Naive thymus-derived CD4-positive, alpha-beta T cell (primary cell): Measurements from ENCODE around the gene AJM1. TPM values are rescaled to one million over a fixed set of nuclear protein-coding genes. Genes with fewer than 3 reads are reported as not detected.

ENCODE experiments used
- ATAC-seq: fragments of 150-1000 bp; cut with Tn5 transposase; 2 replicates; pipeline ENCODE4 v1.10.0; 2021; ENCODE audit warnings: mild to moderate bottlenecking, moderate library complexity
- CTCF ChIA-PET: fragments of 350-600 bp; sonication (Branson Sonifier 250); formaldehyde crosslinking; loops from one replicate; lab custom pipeline; 2021; ENCODE audit warnings: antibody characterized with exemption; lab: Charles Lee
- POLR2A ChIA-PET: fragments of 350-600 bp; sonication (Branson Sonifier 250); formaldehyde crosslinking; loops from one replicate; lab custom pipeline; 2021; ENCODE audit warnings: antibody characterized with exemption, inconsistent platforms; lab: Charles Lee
- DNase-seq, 9 donors: peaks; one replicate each; pipeline versions ENCODE4 v3.0.0 to v3.0.0-alpha.2; 2020 to 2022; ENCODE audit warnings: mixed read lengths in 1 of 9
- H3K27ac ChIP-seq: one replicate; pipeline ENCODE4 v1.7.0; 2013; ENCODE audit warnings: mild to moderate bottlenecking, low read depth, low read length, moderate library complexity
- H3K27me3 ChIP-seq, 2 donors: one replicate each; pipeline ENCODE4 v1.7.0; 2013; ENCODE audit warnings: low read length in 2 of 2, mild to moderate bottlenecking in 2 of 2, moderate library complexity in 2 of 2; ENCODE audit not compliant: control insufficient read depth in 2 of 2, insufficient read depth in 2 of 2
- H3K36me3 ChIP-seq, 3 experiments: 1 replicate in 2 of 3; 2 replicates in 1 of 3; pipeline ENCODE4 v1.7.0; 2013; ENCODE audit warnings: low read length in 3 of 3, mild to moderate bottlenecking in 3 of 3, moderate library complexity in 1 of 3; ENCODE audit not compliant: insufficient read depth in 3 of 3, control insufficient read depth in 2 of 3
- H3K4me1 ChIP-seq, 2 donors: one replicate each; pipeline ENCODE4 v1.7.0; 2013; ENCODE audit warnings: low read length in 2 of 2, mild to moderate bottlenecking in 2 of 2, moderate library complexity in 1 of 2; ENCODE audit not compliant: control insufficient read depth in 2 of 2, insufficient read depth in 2 of 2
- H3K4me3 ChIP-seq: 2 replicates; pipeline ENCODE4 v1.7.0; 2013; ENCODE audit warnings: mild to moderate bottlenecking, low read length
- H3K9me3 ChIP-seq, 3 experiments: 1 replicate in 2 of 3; 2 replicates in 1 of 3; pipeline ENCODE4 v1.7.0; 2013; ENCODE audit warnings: low read length in 3 of 3; ENCODE audit not compliant: control insufficient read depth in 2 of 3
- H3K27ac Mint-ChIP-seq, 9 donors: one replicate each; pipeline ENCODE4 v1.8.0; 2020 to 2022; ENCODE audit warnings: mixed read lengths in 9 of 9, mild to moderate bottlenecking in 8 of 9, moderate library complexity in 5 of 9, inconsistent platforms in 2 of 9
- H3K27me3 Mint-ChIP-seq, 5 donors: one replicate each; pipeline ENCODE4 v1.8.0; 2021 to 2022; ENCODE audit warnings: mixed read lengths in 5 of 5, mild to moderate bottlenecking in 1 of 5
- H3K36me3 Mint-ChIP-seq, 5 donors: one replicate each; pipeline ENCODE4 v1.8.0; 2020 to 2022; ENCODE audit warnings: mixed read lengths in 5 of 5, mild to moderate bottlenecking in 3 of 5, inconsistent platforms in 1 of 5
- H3K4me1 Mint-ChIP-seq, 7 donors: one replicate each; pipeline ENCODE4 v1.8.0; 2020 to 2022; ENCODE audit warnings: mixed read lengths in 7 of 7, mild to moderate bottlenecking in 3 of 7, inconsistent platforms in 1 of 7
- H3K4me3 Mint-ChIP-seq, 10 donors: one replicate each; pipeline ENCODE4 v1.8.0; 2020 to 2022; ENCODE audit warnings: mild to moderate bottlenecking in 10 of 10, mixed read lengths in 10 of 10, moderate library complexity in 6 of 10, inconsistent platforms in 2 of 10
- H3K9me3 Mint-ChIP-seq, 11 donors: one replicate each; pipeline ENCODE4 v1.8.0; 2020 to 2022; ENCODE audit warnings: mixed read lengths in 11 of 11, mild to moderate bottlenecking in 4 of 11, inconsistent platforms in 1 of 11, moderate library complexity in 1 of 11
- intact Hi-C, 2 donors: fragments of 100-400 bp; cut with micrococcal nuclease; formaldehyde crosslinking; loops; one replicate each; pipeline ENCODE4 v1.15.1; 2023
- polyA plus RNA-seq, 2 donors: library from polyadenylated mRNA; unstranded; fragments of 300-500 nt; fragmentation: Illumina TruSeq; gene quantifications; one replicate each; pipeline ENCODE4 v1.2.3, GENCODE V29; 2021
- total RNA-seq, 6 experiments: library from RNA in 5 of 6; stranded (reverse) in 5 of 6; gene quantifications; 1 replicate in 5 of 6; 2 replicates in 1 of 6; pipeline ENCODE4 v1.2.3 and lab custom pipeline; 2021 to 2026

The AJM1 gene
- total and polyA plus RNA-seq, 7 experiments from 2014 or later: 0.04 to 7.5 (median 1.3) TPM; not detected in 1

DNA sequence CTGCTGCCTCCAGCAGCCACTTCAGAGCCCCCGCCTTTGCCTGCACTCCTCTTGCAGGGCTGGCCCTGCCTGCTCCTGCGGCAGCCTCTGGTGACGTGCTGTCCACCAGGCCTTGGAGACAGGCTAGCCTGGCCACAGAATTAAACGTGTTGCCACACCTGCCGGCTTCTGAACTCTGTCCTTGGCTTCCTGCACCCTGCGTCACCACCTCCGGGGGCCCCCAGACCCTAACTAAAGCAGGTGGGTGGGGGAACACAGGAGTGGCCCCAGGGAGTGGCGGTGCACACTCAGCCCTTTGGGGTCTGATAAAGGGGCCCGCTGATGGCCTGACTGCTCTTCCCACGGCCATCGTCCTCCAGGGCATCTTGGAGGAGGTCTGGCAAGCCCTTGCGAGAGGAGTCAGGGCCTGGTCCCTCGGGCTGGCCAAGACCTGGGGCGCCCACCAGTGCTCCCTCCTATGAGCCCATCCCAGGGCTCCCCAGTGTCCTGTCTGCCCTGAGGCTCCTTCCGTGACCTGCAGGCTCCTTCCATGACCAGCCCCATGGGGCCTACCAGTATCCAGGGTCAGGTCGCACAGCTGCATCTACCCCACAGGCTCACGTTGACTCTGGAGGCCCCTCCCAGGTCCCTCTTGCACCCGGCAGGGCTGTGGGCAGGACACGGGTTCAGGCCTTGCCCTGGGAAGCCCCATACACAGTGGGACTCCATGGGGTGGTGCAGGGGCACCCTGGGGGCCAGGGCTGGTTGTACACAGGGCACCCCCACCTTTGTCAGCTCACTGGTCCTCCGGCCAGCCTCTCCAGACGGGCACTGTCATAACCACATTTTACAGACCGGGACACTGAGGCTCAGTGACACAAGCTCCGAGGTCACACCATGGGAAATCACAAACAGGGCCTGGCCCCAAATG lies 8.8 kb downstream of the AJM1 start:
- POLR2A ChIA-PET: interaction anchor here (0.6 kb wide), 1 partner anchor 27 kb away, joined by 9 read pairs; no protein-coding TSS in a partner anchor
- DNase-seq: no peak
- no peaks in the 10 kb centered on the region for H3K27me3 ChIP-seq
- peaks cover 15 to 17% of the 10 kb centered on the region in 2 donors for H3K4me1 ChIP-seq
- H3K36me3 Mint-ChIP-seq: peaks cover 0 to 10% (median 0%) of the 10 kb centered on the region in 5 donors
- H3K4me3 ChIP-seq: no peak overlapping the region
- no peaks in the 10 kb centered on the region for H3K9me3 ChIP-seq
- intact Hi-C loops: no loop called here
- no peak overlapping the region for H3K27ac ChIP-seq
- ATAC-seq: no peak
- H3K4me1 Mint-ChIP-seq: peaks cover 0 to 16% (median 10%) of the 10 kb centered on the region in 7 donors
- peak overlapping the region in 1 of 9 donors; percentile 5 for H3K27ac Mint-ChIP-seq
- H3K9me3 Mint-ChIP-seq: no peaks in the 10 kb centered on the region
- CTCF ChIA-PET: no interaction called here
- peak overlapping the region in 6 of 10 donors; percentile 3 to 63 (median 41) for H3K4me3 Mint-ChIP-seq
- H3K27me3 Mint-ChIP-seq: peaks cover 0 to 16% (median 0%) of the 10 kb centered on the region in 5 donors
- peaks cover 0 to 12% (median 0%) of the 10 kb centered on the region in 3 experiments for H3K36me3 ChIP-seq

DNA sequence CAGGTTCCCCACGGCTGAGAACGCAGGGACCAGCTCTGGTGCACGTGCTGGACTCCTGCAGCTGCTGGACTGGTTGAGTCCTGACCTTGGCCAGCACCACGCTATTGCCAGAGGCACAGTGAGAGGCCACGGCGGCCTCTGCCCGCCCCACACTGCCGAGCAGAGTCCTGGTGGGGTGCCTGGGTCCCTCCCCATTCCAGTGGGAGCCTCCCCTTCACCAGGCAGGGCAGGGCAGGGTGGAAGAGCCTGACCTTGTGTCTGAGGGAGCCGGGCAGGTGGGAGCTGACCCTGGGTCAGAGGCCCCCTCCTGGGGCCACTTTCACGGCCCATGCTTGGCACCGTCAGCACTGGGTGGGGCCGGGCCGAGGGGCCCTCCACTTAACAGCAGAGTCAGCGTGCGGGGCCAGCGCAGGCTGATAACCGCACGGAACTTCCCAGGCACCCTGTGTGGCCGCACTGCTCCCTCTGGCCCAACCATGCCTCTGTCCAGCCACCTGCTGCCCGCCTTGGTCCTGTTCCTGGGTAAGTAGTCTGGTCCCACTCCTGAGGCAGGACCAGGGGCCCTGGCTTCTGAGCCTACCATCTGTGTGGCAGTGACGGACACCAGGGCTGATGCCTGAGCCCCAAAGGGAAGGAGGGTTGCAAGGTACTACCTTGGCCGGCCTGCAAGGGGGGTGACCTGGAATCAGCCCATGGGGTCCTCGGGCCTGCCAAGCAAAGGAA lies 9.8 kb downstream of the AJM1 start, which contains the start of gene MAMDC4:
MAMDC4 (plus strand) TSS at position 406 of the 723 bp plus-strand sequence; CDS start at position 477, 71 bp downstream.
- Mint-ChIP-seq H3K4me1 (peaks cover 0 to 12% (median 10%) of the 10 kb centered on the region in 7 donors), H3K9me3 (no peaks in the 10 kb centered on the region), H3K27me3 (peaks cover 0 to 9% (median 0%) of the 10 kb centered on the region in 5 donors), H3K4me3 (peak within 1 kb of the TSS in 2 of 10 donors; percentile 3 to 48), H3K36me3 (peaks cover 0 to 5% (median 0%) of the 10 kb centered on the region in 5 donors), H3K27ac (no peak within 1 kb of the TSS)
- ChIA-PET POLR2A (no interaction called here), CTCF (no interaction called here)
- DNase-seq (no peak), ATAC-seq (no peak)
- Histone ChIP-seq H3K27ac (no peak within 1 kb of the TSS), H3K4me3 (no peak within 1 kb of the TSS), H3K27me3 (no peaks in the 10 kb centered on the region), H3K9me3 (no peaks in the 10 kb centered on the region), H3K4me1 (peaks cover 15 to 17% of the 10 kb centered on the region in 2 donors), H3K36me3 (peaks cover 0 to 12% (median 0%) of the 10 kb centered on the region in 3 experiments)
- intact Hi-C loops: no loop called here

- H3K9me3 Mint-ChIP-seq: no peaks in the 10 kb centered on the region
- DNase-seq: no peak
- no peak overlapping the region for H3K4me3 Mint-ChIP-seq
- no peaks in the 10 kb centered on the region for H3K27me3 ChIP-seq
- no peak overlapping the region for H3K27ac ChIP-seq
- peaks cover 0 to 6% (median 6%) of the 10 kb centered on the region in 7 donors for H3K4me1 Mint-ChIP-seq
- no peak overlapping the region for H3K27ac Mint-ChIP-seq
- peaks cover 9 to 11% of the 10 kb centered on the region in 2 donors for H3K4me1 ChIP-seq
- peaks cover 0 to 1% (median 0%) of the 10 kb centered on the region in 5 donors for H3K36me3 Mint-ChIP-seq
- POLR2A ChIA-PET: interaction anchor here (1.1 kb wide), 1 partner anchor 26 kb away, joined by 3 read pairs; no protein-coding TSS in a partner anchor
- H3K4me3 ChIP-seq: no peak overlapping the region
- CTCF ChIA-PET: no interaction called here
- peaks cover 0 to 3% (median 0%) of the 10 kb centered on the region in 5 donors for H3K27me3 Mint-ChIP-seq
- peaks cover 0 to 12% (median 0%) of the 10 kb centered on the region in 3 experiments for H3K36me3 ChIP-seq
- intact Hi-C loops: no loop called here
- no peak for ATAC-seq
- no peaks in the 10 kb centered on the region for H3K9me3 ChIP-seq
These were observed 10.7 kb downstream of the AJM1 start for GRCh38 chr9:136852664-136853595.

DNA sequence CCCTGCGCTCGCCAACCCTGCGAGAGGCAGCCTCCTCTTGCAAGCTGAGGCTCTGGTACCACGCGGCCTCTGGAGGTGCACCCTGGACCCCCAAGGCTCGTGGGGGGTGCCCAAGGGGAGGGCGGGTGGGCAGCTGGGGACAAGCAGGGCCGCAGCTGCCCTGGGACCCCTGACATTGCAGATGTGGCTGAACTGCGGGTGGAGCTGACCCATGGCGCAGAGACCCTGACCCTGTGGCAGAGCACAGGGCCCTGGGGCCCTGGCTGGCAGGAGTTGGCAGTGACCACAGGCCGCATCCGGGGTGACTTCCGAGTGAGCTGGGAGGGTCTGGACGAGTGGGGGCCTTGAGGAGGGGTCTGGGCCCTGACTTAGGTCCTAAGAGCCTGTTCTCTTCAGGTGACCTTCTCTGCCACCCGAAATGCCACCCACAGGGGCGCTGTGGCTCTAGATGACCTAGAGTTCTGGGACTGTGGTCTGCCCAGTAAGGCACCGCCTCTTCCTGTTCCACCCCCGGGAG lies 11.4 kb downstream of the AJM1 start:
- no peak overlapping the region for H3K27ac Mint-ChIP-seq
- intact Hi-C loops: no loop called here
- H3K4me1 ChIP-seq: peaks cover 6 to 7% of the 10 kb centered on the region in 2 donors
- no peaks in the 10 kb centered on the region for H3K9me3 ChIP-seq
- H3K36me3 Mint-ChIP-seq: peaks cover 0 to 1% (median 0%) of the 10 kb centered on the region in 5 donors
- CTCF ChIA-PET: no interaction called here
- peaks cover 0 to 2% (median 0%) of the 10 kb centered on the region in 5 donors for H3K27me3 Mint-ChIP-seq
- H3K27me3 ChIP-seq: no peaks in the 10 kb centered on the region
- H3K36me3 ChIP-seq: peaks cover 0 to 12% (median 0%) of the 10 kb centered on the region in 3 experiments
- H3K4me3 ChIP-seq: no peak overlapping the region
- POLR2A ChIA-PET: interaction anchor here (1.1 kb wide), 1 partner anchor 25 kb away, joined by 3 read pairs; no protein-coding TSS in a partner anchor
- no peak overlapping the region for H3K27ac ChIP-seq
- DNase-seq (peak in 1 of 9 donors; percentile 6), ATAC-seq (no peak)
- H3K9me3 Mint-ChIP-seq: no peaks in the 10 kb centered on the region
- H3K4me3 Mint-ChIP-seq: no peak overlapping the region
- peaks cover 0 to 6% (median 3%) of the 10 kb centered on the region in 7 donors for H3K4me1 Mint-ChIP-seq

DNA sequence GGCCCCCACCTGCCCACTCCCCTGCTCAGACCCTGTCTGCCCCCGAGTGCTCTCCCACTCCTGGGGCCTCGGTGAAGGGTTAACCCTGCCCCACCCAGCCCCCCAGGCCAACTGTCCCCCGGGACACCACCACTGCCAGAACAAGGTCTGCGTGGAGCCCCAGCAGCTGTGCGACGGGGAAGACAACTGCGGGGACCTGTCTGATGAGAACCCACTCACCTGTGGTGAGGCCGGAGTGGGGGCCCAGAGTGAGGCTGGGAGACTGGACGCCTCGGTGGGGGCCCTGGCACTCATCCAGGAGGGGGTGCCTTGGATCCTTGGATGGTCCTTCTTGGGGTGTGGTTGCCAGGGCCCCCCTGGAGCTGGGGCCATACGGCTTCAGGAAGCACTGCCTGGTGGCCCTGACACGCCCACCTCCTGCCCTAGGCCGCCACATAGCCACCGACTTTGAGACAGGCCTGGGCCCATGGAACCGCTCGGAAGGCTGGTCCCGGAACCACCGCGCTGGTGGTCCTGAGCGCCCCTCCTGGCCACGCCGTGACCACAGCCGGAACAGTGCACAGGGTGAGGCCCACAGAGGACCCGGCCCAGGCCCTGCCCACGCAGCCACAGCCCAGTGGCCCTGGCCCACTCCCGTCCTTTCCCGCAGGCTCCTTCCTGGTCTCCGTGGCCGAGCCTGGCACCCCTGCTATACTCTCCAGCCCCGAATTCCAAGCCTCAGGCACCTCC lies 12.0 kb downstream of the AJM1 start:
- Mint-ChIP-seq H3K9me3 (no peaks in the 10 kb centered on the region), H3K36me3 (peaks cover 0 to 1% (median 0%) of the 10 kb centered on the region in 5 donors), H3K4me1 (peaks cover 0 to 4% (median 0%) of the 10 kb centered on the region in 7 donors), H3K4me3 (no peak overlapping the region), H3K27ac (peak overlapping the region in 1 of 9 donors; percentile 33), H3K27me3 (no peaks in the 10 kb centered on the region)
- peak in 1 of 9 donors; percentile 5 for DNase-seq
- ChIA-PET POLR2A (interaction anchor here (1.1 kb wide), 1 partner anchor 24 kb away, joined by 3 read pairs; no protein-coding TSS in a partner anchor), CTCF (no interaction called here)
- no peaks in the 10 kb centered on the region for H3K9me3 ChIP-seq
- H3K4me3 ChIP-seq: no peak overlapping the region
- H3K4me1 ChIP-seq: peaks cover 6 to 7% of the 10 kb centered on the region in 2 donors
- H3K27me3 ChIP-seq: no peaks in the 10 kb centered on the region
- no peak for ATAC-seq
- H3K36me3 ChIP-seq: peaks cover 0 to 8% (median 0%) of the 10 kb centered on the region in 3 experiments
- H3K27ac ChIP-seq: no peak overlapping the region
- intact Hi-C loops: no loop called here
